GM10248 (cell line): ENCODE results near the gene ZCCHC24.
"Not testable (repeated sequence)": the region's sequence is repeated elsewhere in the genome, so short reads cannot be mapped to it uniquely, and the experiment has no call there.

ENCODE experiments used
- CTCF ChIA-PET: fragments of 300-600 bp; sonication (Branson Sonifier 250); formaldehyde crosslinking; extraction: SDS; loops from one replicate; lab custom pipeline; 2021; ENCODE audit warnings: antibody characterized with exemption; lab: Yijun Ruan, JAX
- POLR2A ChIA-PET: fragments of 350-650 bp; sonication (Branson Sonifier 250); formaldehyde crosslinking; extraction: SDS; loops from one replicate; lab custom pipeline; 2020; ENCODE audit warnings: antibody characterized with exemption; lab: Yijun Ruan, JAX
- DNase-seq: peaks from one replicate; pipeline ENCODE4 v3.0.0; 2012; ENCODE audit errors: extremely low spot score
- CTCF ChIP-seq: IDR thresholded peaks from 2 replicates; pipeline ENCODE4 v1.5.1; 2012; ENCODE audit warnings: mild to moderate bottlenecking, low read depth; ENCODE audit errors: extremely low read depth, missing control alignments, control extremely low read depth

ZCCHC24 gene

GRCh38 chr10:79336739-79337138, 108.7 kb downstream of the ZCCHC24 start:
- no peak for TF ChIP-seq CTCF
- ChIA-PET CTCF (interaction anchor here (0.9 to 10.3 kb wide), 5 partner anchors 7 to 19 kb away, joined by 3 to 90 read pairs (median 4); partner anchors contain the start of gene PPIF), POLR2A (interaction anchor here (0.7 kb wide), 1 partner anchor 37 kb away, joined by 3 read pairs; no protein-coding TSS in a partner anchor)
- no peak for DNase-seq

GRCh38 chr10:79336276-79336675, 109.1 kb downstream of the ZCCHC24 start:
- no peak for DNase-seq
- no peak for TF ChIP-seq CTCF
- POLR2A ChIA-PET: no interaction called here
- CTCF ChIA-PET: interaction anchor here (1.2 to 10.3 kb wide), 4 partner anchors 7 to 18 kb away, joined by 3 to 90 read pairs (median 6); partner anchors contain the start of gene PPIF

- CTCF ChIA-PET: interaction anchor here (0.8 to 10.3 kb wide), 8 partner anchors 8 to 41 kb away, joined by 3 to 90 read pairs (median 4); partner anchors contain the start of gene PPIF
- no peak for DNase-seq
- POLR2A ChIA-PET: no interaction called here
- no peak for TF ChIP-seq CTCF
Observed at GRCh38 chr10:79335470-79336235, 109.8 kb downstream of the ZCCHC24 start.

GRCh38 chr10:79335094-79335469, 110.3 kb downstream of the ZCCHC24 start:
- POLR2A ChIA-PET: interaction anchor here (0.6 to 1.2 kb wide), 2 partner anchors 13 to 1299 kb away, joined by 3 to 4 read pairs; no protein-coding TSS in a partner anchor
- DNase-seq: no peak
- CTCF ChIA-PET: interaction anchor here (0.8 to 10.3 kb wide), 6 partner anchors 9 to 41 kb away, joined by 3 to 90 read pairs (median 4); partner anchors contain the start of gene PPIF
- TF ChIP-seq CTCF: no peak

GRCh38 chr10:79334573-79334972, 110.9 kb downstream of the ZCCHC24 start:
- POLR2A ChIA-PET: interaction anchor here (0.6 to 1.2 kb wide), 2 partner anchors 13 to 1299 kb away, joined by 3 to 4 read pairs; no protein-coding TSS in a partner anchor
- CTCF ChIA-PET: interaction anchor here (1.5 to 10.3 kb wide), 5 partner anchors 9 to 40 kb away, joined by 3 to 90 read pairs (median 4); partner anchors contain the start of gene PPIF
- no peak for TF ChIP-seq CTCF
- DNase-seq: no peak

GRCh38 chr10:79333513-79333912, 111.9 kb downstream of the ZCCHC24 start:
- TF ChIP-seq CTCF: no peak
- DNase-seq: no peak
- CTCF ChIA-PET: interaction anchor here (1.6 to 10.3 kb wide), 3 partner anchors 9 to 14 kb away, joined by 4 to 90 read pairs (median 5); partner anchors contain the start of gene PPIF
- POLR2A ChIA-PET: no interaction called here

GRCh38 chr10:79332610-79333315, 112.7 kb downstream of the ZCCHC24 start:
- POLR2A ChIA-PET, DNase-seq: not testable (repeated sequence)
- CTCF ChIA-PET: interaction anchor here (10.3 kb wide), 1 partner anchor 11 kb away, joined by 90 read pairs; the partner anchor contains the start of gene PPIF
